Prostate gland (tissue), 2 donors: ENCODE measurements around the gene TMEM229A. TPM values are rescaled to one million over a fixed set of nuclear protein-coding genes. Genes with fewer than 3 reads are reported as not detected.

Experiments
- DNase-seq: peaks from one replicate; pipeline ENCODE4 v3.0.0-alpha.2; 2019; ENCODE audit warnings: low spot score
- H3K27ac ChIP-seq, 2 donors: fragments of 200-600 bp; sonication (generic); 2 replicates each; pipeline ENCODE4 v1.5.1; 2017 to 2019
- H3K27me3 ChIP-seq: fragments of 200-600 bp; sonication (generic); replicated peaks from 2 replicates; pipeline ENCODE4 v1.5.1; 2019; ENCODE audit not compliant: insufficient read depth
- H3K36me3 ChIP-seq, 2 donors: fragments of 200-600 bp; sonication (generic); 1 replicate in 1 of 2; 2 replicates in 1 of 2; pipeline versions ENCODE4 v1.5.1 to v1.8.1; 2017 to 2019
- H3K4me1 ChIP-seq: fragments of 200-600 bp; sonication (generic); replicated peaks from 2 replicates; pipeline ENCODE4 v1.5.1; 2019
- H3K4me3 ChIP-seq, 2 donors: fragments of 200-600 bp; sonication (generic); 2 replicates each; pipeline ENCODE4 v1.5.1; 2017 to 2019
- H3K9me3 ChIP-seq: fragments of 200-600 bp; sonication (generic); 2 replicates; pipeline ENCODE4 v1.5.1; 2017
- POLR2A ChIP-seq: fragments of 450-650 bp; IDR thresholded peaks from one replicate; pipeline ENCODE4 v1.6.1; 2016; ENCODE audit warnings: antibody characterized with exemption, mild to moderate bottlenecking
- POLR2AphosphoS5 ChIP-seq: sonication (generic); formaldehyde crosslinking; IDR thresholded peaks from one replicate; pipeline ENCODE4 v1.6.1; 2017; ENCODE audit warnings: antibody characterized with exemption
- WGBS: methylation state at CpG from one replicate; pipeline ENCODE4 v1.1.5; 2018; 5-methylcytosine and 5-hydroxymethylcytosine counted together
- intact Hi-C: fragments of 100-400 bp; cut with DNase I; formaldehyde crosslinking; loops from one replicate; pipeline ENCODE4 v1.14.2; 2022
- total RNA-seq, 2 donors: library from RNA; depleted of rRNA; stranded (reverse); fragments of >200 nt; gene quantifications; one replicate each; pipeline ENCODE4 v1.1.0, GENCODE V29; 2016
- TF ChIP-seq, protein P1 (sequence below), 4 experiments: fragments of 200-600 bp in 2 of 4; fragments of 450-650 bp in 2 of 4; sonication (generic) in 2 of 4; IDR thresholded peaks; 1 replicate in 3 of 4; 2 replicates in 1 of 4; pipeline ENCODE4 v1.5.1; 2016 to 2019; ENCODE audit warnings: antibody characterized with exemption in 4 of 4, mild to moderate bottlenecking in 2 of 4, moderate library complexity in 2 of 4

TMEM229A gene
- total RNA-seq, 2 donors from 2014 or later = 51.7 TPM; not detected in 1

DNA sequence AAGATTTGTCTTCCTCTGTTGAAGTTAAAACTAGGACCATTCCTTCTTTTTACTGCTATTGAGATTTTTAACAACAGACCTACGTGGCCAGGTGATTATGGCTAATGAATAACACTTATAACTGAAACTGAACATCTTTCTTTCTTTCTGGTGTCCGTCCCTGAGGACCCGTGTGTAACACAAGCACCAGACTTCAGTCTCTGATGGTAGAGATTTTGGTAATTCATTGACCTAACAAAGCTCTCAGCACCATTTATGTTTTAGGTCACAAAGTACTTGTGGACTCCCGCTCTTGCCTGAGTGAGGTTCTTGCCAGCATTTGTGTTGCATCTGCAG lies 40.4 kb upstream of the TMEM229A start:
- Histone ChIP-seq H3K4me3 (no peak overlapping the region), H3K36me3 (no peaks in the 10 kb centered on the region), H3K4me1 (no peaks in the 10 kb centered on the region), H3K27me3 (no peaks in the 10 kb centered on the region), H3K27ac (no peak overlapping the region), H3K9me3 (no peaks in the 10 kb centered on the region)
- intact Hi-C loops = no loop called here
- TF ChIP-seq POLR2AphosphoS5 = no peak
- TF ChIP-seq POLR2A = no peak
- TF ChIP-seq, protein P1, sequence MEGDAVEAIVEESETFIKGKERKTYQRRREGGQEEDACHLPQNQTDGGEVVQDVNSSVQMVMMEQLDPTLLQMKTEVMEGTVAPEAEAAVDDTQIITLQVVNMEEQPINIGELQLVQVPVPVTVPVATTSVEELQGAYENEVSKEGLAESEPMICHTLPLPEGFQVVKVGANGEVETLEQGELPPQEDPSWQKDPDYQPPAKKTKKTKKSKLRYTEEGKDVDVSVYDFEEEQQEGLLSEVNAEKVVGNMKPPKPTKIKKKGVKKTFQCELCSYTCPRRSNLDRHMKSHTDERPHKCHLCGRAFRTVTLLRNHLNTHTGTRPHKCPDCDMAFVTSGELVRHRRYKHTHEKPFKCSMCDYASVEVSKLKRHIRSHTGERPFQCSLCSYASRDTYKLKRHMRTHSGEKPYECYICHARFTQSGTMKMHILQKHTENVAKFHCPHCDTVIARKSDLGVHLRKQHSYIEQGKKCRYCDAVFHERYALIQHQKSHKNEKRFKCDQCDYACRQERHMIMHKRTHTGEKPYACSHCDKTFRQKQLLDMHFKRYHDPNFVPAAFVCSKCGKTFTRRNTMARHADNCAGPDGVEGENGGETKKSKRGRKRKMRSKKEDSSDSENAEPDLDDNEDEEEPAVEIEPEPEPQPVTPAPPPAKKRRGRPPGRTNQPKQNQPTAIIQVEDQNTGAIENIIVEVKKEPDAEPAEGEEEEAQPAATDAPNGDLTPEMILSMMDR (IDR thresholded peaks at IDR 0.05) = no peak
- no peak for DNase-seq
- WGBS = 80% methylated on average over 4 of the region's 4 CpGs

- 40% methylated on average over 4 of the region's 4 CpGs for WGBS
- no peaks in the 10 kb centered on the region for H3K9me3 ChIP-seq
- no peak overlapping the region for H3K27ac ChIP-seq
- H3K27me3 ChIP-seq = no peaks in the 10 kb centered on the region
- DNase-seq = no peak
- no peaks in the 10 kb centered on the region for H3K4me1 ChIP-seq
- intact Hi-C loops = no loop called here
- no peak overlapping the region for H3K4me3 ChIP-seq
- TF ChIP-seq POLR2AphosphoS5 (no peak), POLR2A (no peak)
- TF ChIP-seq, protein P1 (IDR thresholded peaks at IDR 0.05) = no peak
- no peaks in the 10 kb centered on the region for H3K36me3 ChIP-seq
Observed at GRCh38 chr7:124072603-124073309, 39.9 kb upstream of the TMEM229A start.

- Histone ChIP-seq H3K27me3 (no peaks in the 10 kb centered on the region), H3K36me3 (no peaks in the 10 kb centered on the region), H3K27ac (no peak overlapping the region), H3K4me1 (no peaks in the 10 kb centered on the region), H3K4me3 (no peak overlapping the region), H3K9me3 (no peaks in the 10 kb centered on the region)
- no peak for TF ChIP-seq POLR2A
- TF ChIP-seq POLR2AphosphoS5 = no peak
- TF ChIP-seq, protein P1 (IDR thresholded peaks at IDR 0.05) = no peak
- intact Hi-C loops = no loop called here
- WGBS = 27% methylated on average over 1 of the region's 1 CpG
- no peak for DNase-seq
Observed at GRCh38 chr7:124071843-124072242, 39.0 kb upstream of the TMEM229A start.

DNA sequence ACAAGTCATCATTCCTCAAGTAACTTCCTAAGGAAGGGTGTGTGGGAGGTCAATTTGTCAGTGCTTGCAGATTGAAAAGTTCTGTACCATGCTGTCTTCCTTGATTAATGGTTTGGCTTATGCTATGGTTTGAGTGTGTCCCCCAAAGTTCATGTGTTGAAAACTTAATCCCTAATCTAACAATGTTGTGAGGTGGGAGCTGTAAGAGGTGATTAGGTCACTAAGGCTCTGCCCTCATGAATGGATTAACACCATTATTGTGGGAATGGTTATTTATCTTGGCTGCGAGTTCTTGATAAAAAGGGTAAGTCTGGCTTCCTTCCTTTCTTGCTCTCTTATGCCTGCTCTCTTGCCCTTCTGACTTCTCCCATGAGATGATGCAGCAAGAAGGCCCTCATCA lies 29.3 kb upstream of the TMEM229A start:
- no peak for DNase-seq
- no peak overlapping the region for H3K27ac ChIP-seq
- no peaks in the 10 kb centered on the region for H3K4me1 ChIP-seq
- no peaks in the 10 kb centered on the region for H3K36me3 ChIP-seq
- TF ChIP-seq, protein P1 (IDR thresholded peaks at IDR 0.05) = no peak
- TF ChIP-seq POLR2AphosphoS5 (no peak), POLR2A (no peak)
- no peak overlapping the region for H3K4me3 ChIP-seq
- no peaks in the 10 kb centered on the region for H3K9me3 ChIP-seq
- intact Hi-C loops = no loop called here
- 68% methylated on average over 1 of the region's 1 CpG for WGBS
- H3K27me3 ChIP-seq = no peaks in the 10 kb centered on the region

DNA sequence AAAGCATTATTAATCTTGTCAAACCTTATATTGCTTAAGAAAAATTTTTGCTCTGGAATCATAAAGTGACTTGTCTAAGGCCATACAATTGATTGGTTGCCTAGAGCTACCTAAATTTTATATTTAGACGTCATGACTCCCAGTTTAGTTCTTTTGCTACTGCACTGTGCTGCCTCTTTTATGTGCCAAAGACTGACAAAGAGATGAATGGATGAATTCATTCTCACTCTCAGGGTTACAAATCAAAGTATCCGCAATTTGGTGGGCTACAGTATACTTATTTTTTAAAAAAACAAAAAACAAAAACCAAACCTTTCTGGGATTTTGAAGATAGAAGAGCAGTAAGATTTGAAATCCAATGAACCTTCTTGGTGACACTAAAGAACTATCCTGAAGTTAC lies 27.7 kb upstream of the TMEM229A start:
- no peaks in the 10 kb centered on the region for H3K36me3 ChIP-seq
- DNase-seq = no peak
- no peaks in the 10 kb centered on the region for H3K9me3 ChIP-seq
- WGBS = 81% methylated on average over 2 of the region's 2 CpGs
- intact Hi-C loops = no loop called here
- H3K27ac ChIP-seq = no peak overlapping the region
- H3K4me1 ChIP-seq = no peaks in the 10 kb centered on the region
- H3K27me3 ChIP-seq = no peaks in the 10 kb centered on the region
- no peak for TF ChIP-seq POLR2A
- TF ChIP-seq, protein P1 (IDR thresholded peaks at IDR 0.05) = no peak
- TF ChIP-seq POLR2AphosphoS5 = no peak
- no peak overlapping the region for H3K4me3 ChIP-seq
